GM21381 (cell line): ENCODE measurements around the gene MAD1L1.
"Not testable (repeated sequence)": the region's sequence is repeated elsewhere in the genome, so short reads cannot be mapped to it uniquely, and the experiment has no call there.

Experiments used
- ATAC-seq: cut with Tn5 transposase; IDR thresholded peaks from one replicate; pipeline ENCODE4 v1.9.1; 2021; ENCODE audit warnings: mild to moderate bottlenecking, moderate library complexity; ENCODE audit not compliant: unreplicated experiment

Gene MAD1L1

DNA sequence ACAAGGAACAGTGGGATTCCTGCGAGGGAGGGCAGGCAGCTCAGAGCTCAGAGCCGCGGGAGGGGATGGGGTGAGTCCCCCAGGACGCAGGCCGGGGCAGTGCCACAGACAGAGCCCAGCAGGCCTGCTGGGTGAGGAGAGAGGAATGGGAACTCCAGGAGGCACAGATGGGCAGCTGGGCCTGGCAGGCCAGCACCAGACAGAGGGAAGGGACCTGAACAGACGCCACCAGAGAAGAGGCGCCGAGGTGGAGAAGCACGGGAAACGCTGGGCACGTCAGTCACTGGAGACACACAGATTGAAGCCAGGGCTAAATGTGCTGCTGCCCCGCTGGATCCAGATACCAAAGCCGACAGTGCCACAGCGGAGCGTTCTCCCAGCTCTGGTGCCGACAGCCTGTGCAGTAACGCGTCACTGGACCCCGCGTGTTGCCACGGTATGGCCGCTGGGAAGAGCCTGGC is 225.8 kb downstream of the MAD1L1 start:
- no peak for ATAC-seq

DNA sequence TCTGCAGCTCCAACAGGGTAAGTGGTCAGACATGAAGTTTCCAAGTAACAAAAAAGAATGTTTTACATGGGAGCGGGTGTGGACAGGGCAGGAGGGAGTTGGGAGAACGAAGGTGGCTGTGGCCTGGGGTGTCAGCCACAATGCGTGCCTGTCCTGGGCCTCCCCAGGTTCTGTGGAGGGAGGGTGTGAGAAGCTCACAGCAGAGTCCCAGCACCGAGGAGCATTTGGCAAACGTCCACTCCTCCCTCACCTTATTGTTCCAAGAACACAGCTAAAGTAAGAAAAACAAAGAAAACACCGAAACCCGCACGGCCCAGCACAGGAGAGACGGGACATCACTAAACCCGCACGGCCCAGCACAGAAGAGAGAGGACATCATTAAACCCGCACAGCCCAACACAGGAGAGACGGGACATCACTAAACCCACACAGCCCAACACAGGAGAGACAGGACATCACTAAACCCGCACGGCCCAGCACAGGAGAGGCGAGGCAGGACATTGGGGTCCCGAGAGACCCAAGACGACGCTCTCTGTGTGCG is 226.4 kb downstream of the MAD1L1 start:
- no peak for ATAC-seq

DNA sequence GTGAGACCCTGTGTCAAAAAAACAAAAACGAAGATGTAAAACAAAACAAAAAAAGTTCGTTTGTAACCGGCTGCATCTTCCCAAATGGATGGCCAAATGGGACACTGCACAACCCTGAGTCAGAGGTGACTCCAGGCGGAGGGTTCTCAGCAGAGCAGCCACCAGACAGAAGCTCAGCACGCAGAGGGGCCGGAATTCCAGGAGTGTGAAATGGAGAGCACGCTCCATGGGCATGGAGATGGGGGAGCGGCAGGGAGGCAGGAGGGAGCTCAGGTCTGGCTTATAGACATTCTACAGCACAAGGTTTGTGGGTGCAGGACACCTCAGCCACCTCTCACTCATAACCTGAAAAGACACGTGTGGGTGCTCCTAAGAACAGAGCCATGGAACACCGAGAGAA is 227.0 kb downstream of the MAD1L1 start:
- ATAC-seq: no peak

DNA sequence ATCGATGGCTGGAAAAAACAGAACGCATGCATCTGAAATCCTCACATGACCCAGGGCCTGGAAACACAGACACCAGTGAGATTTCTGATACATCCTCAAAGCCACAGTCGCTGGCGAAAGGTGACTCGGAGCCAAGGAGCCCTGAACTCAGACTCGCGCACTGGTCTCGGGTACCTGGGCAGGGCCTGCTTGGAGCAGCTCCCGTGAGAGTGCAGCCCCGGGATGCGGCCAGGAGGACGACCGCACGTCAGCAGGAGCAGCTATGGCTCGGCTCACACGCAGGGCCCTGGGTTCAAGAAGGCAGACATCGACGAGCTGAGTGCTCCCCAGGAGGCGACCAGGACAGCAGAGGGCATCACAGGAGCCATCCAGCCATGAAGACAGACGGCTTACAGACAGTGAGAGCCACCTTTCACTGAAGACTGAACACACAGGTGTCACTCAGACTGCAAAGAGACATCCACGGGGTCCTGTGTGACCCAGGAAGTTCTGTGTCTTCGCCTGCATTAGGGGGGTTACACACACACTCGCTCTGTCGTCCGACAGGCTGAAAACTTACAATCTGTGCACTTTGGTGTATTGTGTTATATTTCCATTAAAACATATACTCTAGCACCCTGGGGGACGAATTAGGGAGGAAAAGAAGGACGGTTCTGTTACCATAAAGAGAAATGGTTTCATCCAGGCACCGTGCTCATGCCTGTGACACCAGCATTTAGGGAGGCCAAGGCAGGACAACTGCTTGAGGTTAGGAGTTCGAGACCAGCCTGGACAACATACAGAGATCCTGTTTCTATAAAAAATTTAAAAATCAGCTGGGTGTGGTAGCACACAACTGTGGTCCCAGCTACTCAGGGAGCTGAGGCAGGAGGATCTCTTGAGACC is 227.7 kb downstream of the MAD1L1 start:
- no peak for ATAC-seq

DNA sequence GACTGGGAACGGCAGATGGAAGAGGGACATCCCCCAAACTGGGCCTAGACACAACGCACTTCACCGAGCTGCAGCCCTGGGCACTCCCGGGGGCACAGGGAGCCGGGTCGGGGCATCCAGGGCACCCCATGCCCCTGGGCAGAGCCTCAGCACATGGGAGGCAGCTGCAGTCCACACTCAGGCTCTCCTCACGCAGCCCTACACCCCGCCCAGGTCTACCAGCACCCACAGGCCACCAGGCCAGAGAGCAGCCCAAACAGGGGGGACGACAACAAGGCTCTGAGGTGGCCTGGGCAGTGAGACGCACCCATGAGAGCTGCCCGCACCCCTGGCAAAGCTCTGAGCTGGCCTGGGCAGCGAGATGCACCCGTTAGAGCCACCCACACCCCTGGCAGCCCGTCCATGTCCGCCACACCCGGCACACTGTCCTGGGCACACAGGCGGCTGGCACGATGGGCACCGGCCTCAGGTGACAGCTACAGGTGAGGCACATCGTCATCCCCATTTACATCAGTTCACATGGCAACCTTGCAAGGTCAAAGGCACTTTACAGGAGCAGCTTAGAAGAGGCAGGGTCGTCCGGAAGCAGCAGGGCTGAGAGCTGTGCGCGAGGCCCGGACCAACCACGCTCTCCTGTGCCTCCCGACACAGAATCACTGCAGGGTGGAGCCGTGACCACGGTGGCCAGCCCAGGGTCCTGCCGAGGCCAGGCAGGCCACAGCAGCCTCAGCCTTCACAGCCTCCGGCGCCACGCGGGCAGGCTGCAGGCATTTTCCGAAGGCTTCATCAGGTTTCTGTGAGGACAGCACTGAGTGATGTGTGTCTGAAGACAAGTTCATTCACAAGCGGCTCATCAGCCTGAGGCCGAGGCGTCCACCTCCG is 228.6 kb downstream of the MAD1L1 start:
- no peak for ATAC-seq

DNA sequence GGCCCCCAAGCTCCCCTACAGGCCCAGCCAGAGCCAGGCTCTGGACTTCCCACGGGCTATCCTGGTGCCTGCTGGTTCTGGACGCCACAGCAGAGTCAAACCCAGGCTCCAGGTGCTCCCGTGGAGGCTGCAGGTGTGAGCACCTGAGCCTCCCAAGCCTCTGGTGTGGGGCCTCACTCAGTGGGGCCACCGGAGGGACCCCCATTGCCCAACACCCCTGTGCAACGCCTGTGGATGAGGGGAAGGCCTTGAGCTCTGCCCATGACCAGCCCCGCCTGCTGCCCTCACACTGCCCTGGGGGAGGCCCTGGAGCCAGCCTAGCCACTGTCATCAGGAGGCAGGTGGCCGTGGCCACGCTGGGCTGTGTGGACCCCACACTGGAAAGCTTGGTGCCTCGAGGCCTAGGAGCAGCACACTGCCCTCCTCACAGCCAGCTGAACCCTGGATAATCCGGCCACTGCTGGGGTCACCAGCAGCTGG is 229.3 kb downstream of the MAD1L1 start:
- ATAC-seq: no peak

DNA sequence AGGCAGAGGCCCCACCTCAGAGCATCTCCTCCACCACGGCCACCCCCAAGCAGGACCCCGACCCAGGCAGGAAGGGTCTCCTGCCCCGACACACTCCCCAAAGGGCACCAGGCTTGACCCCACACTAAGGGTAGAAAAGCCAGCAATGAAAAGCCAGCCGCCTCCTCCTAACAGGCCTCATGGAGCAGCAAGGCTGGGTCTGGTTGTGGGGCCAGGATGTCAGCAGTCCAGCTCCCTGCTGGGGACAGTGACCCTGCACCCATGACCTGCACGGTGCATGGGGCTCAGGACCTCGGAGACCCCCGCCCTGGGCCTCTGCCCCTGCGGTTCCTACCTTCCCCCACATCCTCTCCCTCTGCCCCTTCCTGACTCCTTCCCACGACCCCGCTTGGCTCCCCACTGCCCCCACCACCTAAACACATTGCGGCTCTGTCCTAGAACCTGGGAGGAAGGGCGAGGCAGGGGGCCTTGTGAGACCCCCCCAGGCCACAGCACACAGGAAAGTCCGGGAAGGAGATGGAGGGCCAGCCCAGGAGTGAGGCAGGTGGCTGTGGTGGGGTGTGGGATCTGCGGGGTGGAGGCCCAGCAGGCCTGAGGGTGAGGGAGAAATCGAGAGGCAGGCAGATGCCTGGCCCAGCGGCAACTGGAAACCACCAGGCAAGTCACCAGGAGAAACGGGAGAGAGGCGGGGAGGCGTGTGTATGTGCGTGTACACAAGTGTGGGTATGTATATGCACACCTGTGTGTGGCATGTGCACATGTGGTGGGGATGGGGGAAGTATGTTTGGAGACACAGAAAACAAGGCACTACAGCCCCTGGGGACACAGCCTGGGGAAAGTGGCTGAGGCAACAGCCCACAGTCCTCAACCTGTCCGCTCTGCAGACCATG is 229.9 kb downstream of the MAD1L1 start:
- no peak for ATAC-seq

DNA sequence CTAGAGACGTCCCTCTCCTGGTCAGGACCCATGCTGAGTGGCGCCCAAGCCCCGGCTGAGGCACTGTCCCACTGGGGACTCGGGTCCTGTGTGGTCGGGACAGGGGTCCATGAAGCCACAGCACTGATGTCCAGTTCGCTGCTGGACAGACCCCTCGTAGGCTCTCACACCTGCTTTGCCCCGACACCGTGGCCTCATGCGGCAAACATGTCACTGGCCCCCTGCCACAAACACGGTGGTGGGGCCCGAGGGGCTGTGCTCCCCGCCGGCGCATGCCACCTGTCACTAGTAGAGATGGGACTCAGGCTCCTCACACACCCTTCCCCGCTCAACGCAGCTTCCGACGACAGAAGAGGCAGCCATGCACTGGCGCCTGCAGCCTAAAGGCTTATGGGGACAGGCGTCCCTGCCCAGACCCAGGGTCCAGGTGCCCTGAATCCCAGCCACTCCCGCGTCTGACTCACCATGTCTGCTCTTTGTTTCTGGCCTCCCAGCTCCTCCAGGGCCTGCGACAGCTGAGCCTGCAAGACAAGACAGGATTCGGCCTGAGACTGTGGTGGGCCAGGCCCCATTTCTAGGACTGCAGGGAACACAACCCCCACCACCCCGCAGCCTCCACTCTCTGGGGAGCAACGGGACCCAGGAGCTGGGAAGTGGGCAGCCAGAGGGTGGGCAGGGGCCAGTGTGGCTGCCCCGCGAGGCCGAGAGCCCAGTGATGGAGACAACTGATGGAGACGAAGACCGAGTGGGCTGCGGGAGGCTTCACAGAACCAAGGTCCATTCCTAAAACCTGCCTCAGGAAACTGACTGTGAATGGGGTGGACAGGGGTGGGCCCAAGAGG is 230.9 kb downstream of the MAD1L1 start:
- ATAC-seq: no peak

DNA sequence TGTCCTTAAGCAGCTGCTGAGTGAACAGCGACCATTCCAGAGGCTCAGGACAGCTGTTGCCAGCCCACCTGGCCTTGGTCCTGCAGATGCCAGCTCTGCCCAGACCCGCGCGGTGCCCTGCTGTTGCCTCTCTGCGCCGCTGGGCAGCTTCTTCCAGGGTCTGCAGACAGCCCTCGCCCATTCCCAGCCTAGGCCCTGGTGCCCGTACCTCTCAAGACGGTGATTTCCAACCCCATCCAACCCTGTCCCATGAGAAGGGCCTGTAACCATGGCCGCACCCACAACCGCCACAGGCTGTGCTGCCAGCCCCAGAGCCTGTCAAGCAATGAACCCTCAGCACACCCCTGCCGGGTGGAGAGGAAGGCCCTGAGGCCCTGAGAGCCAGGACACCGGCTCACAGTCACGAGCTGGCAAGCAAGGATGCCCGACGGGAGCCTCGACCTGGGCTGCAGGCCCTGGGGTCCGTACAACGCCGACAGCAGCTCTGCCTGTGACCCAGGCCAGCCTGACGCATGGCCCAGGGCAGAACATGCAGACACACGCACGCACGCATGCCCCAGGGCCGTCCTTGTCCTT is 231.9 kb downstream of the MAD1L1 start:
- no peak for ATAC-seq

DNA sequence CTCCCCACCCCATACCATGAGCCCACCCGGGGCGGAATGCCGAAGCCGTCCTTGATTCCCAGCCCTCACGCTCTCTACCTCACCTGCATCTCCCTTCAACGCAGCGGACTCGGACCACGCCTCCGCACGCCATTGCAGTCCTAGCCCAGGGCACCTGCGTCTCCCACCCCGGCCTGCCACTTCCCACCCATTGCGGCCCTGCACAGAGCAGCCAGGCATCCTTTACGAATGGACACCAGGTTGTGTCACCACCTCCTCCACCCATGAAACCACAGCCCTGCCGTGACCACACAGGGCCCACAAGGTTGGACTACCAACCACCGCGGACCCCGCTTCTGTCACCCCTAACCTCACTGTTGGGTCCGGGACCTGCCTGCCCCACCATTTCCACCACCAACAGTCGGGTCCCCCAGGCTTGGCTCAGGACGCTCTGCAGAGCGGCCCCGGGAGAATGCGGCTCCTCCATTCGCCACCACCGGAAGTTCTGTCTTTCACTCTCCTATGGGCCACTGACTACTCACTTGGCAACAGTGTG is 232.5 kb downstream of the MAD1L1 start:
- no peak for ATAC-seq

DNA sequence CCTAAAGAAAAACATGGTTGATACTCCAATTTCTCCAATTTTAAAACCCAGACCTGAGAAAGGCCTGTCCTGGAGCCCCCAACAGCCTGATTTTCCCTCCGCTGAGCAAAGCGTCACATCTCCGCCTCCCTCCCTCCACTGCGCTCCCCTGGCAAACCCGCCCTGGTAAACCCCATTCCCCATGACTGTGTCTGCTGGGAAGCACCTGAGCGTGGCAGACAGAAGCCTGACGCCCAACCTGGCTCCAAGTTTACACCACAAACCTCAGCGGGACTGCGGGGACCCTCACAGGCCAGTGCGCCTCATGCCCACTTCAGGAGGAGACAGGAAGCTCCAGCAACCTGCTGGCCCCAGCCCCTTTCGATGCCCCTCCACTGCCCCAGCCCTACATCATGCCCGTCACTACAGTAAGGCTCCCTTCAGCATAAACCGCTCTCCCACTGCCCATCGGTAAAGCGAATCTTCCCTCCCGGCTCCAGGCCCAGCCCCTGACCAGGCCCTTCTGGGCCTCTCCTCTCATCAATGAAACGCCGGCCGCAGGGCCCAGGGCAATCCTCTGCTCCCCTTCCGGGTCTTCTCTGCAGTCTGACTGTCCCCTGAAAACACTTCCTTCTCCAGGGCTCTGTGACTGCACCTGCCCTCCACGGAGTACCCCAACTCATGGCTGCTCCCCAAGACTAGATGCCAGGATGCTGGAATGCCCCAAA is 233.3 kb downstream of the MAD1L1 start:
- no peak for ATAC-seq

DNA sequence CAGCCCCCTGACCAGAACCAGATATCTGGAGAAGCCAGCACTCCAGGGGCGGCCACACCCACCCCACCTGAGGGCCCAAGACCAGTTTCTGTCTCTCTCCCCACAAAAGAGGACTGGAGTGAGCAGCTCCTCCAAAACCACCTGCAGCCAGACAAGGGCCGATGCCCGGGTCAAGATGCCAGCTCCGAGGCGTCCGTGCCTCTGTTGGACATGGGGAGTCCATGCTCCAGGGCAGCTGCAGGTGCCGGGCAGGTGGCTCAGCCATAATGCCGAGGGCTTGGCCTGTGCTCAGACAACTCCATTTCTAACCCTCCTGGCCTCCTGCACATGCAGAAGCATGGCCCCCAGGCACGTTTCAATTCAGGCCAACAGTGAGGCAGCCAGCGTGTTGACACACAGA is 234.6 kb downstream of the MAD1L1 start:
- ATAC-seq: no peak

DNA sequence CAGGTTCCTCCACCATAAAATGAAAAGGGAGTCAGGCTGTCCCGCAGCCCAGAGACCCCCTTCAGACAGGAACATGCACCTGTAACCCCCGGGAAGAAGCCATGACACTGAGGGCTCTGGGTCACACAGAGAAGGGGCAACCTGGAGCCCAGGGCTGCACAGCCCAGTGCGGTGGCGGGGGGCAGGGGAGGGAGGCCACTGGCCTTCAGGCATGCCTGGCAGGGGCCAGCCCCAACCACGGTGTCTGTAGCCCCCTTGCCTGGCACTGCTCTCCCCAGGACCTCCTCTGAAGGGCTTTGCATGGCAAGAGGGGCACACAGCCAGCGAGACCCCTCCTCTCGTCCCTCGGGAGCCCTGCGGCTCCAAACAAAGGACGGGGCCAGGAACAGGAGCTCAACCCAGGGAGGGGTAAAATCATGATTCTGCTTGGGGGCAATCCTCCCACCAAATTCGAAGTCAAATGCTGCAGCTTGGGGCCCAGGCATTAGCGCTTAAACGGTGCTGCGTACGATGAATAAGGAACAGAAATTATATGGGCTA is 235.1 kb downstream of the MAD1L1 start:
- no peak for ATAC-seq

DNA sequence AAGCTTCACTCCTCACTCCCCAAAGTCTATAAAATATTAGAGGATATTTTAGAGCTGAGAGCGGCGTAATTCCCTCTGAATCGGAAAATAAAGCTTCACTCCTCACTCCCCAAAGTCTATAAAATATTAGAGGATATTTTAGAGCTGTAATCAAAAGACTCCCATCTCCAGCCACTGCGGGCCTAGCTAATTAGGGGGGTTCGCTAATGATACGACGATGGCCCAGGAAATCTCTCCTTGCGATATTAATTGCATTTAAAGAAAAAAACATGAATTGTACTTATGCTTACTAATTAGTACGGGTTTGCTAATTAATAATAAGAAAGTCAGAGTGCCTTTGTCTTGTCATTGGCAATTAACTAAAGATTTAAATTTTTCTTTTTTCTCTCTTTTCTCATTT is 235.9 kb downstream of the MAD1L1 start:
- ATAC-seq: no peak

DNA sequence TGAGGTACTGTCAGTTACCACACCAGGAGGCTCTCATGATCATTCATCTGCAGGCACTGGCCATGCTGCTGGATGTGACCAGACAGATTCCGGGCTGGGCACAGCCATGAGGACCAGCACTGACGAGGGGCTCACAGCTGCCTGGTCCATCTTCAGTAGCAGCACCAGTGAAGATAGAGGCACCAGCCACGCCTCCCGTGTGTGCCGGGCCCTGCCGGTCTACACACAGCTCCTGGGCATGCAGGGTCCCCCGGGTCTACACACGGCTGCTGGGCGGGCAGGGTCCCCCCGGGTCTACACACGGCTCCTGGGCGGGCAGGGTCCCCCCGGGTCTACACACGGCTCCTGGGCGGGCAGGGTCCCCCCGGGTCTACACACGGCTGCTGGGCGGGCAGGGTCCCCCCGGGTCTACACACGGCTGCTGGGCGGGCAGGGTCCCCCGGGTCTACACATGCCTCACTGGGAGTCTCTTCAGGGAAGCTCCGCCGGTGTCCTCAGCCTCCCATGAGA is 236.8 kb downstream of the MAD1L1 start:
- not testable (repeated sequence) for ATAC-seq

DNA sequence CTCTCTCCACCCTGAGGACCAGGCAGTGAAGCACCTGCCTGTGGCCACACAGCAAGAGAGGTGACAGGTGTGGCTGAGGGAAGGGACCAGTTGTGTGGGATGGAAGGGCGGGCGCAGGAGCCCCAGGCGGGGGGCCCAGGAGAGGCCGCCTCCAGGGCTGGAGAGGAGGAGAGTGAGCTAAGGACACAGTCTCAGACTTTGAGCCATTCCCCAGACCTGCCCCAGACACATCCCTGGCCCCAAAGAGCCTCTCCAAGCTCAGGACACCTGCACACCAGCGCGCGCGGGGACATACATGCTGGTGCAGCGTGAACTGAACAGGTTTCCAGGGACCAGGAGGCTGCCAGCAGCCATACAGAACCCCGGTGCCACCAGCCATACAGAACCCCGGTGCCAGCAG is 237.3 kb downstream of the MAD1L1 start:
- no peak for ATAC-seq

DNA sequence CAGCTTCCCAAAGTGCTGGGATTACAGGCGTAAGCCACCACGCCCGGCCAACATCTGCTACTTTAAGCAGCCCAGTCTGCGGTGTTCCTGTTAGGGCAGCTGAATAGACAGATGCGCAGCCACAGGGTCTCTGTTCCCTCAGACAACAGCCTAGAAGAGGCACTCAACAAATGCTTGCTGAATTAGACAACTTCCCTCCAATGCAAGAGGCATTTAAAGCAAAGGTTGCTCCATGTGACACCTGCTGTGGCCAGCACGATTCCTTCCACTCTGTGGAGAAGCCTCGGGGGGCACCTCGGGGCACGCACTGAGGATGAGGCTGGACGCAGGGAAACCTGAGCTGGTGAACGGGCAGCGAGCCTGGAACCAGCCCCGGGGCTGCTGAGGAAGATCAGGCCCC is 237.8 kb downstream of the MAD1L1 start:
- ATAC-seq: no peak
